PFSK-1 (cell line): ENCODE results near the gene AP1S1.

Source experiments
- FOXP2 ChIP-seq: optimal IDR thresholded peaks from 2 replicates; pipeline ENCODE3; 2011; ENCODE audit warnings: borderline replicate concordance, control low read depth, inconsistent platforms; ENCODE audit not compliant: insufficient read depth; ENCODE audit errors: extremely low read length, extremely low read depth
- POLR2AphosphoS5 ChIP-seq: IDR thresholded peaks from 2 replicates; pipeline ENCODE4 v1.6.1; 2012; ENCODE audit warnings: low read depth, mild to moderate bottlenecking, control low read depth, low read length, moderate library complexity
- SIN3A ChIP-seq: IDR thresholded peaks from 2 replicates; pipeline ENCODE4 v1.6.1; 2012; ENCODE audit warnings: mild to moderate bottlenecking, low read length, moderate library complexity, borderline replicate concordance; ENCODE audit not compliant: insufficient read depth
- TAF1 ChIP-seq: IDR thresholded peaks from 2 replicates; pipeline ENCODE4 v1.6.1; 2012; ENCODE audit warnings: low read length, control low read depth, borderline replicate concordance; ENCODE audit not compliant: insufficient read depth
- TF ChIP-seq, protein P1 (sequence below), 2 experiments: IDR thresholded peaks; 2 replicates each; pipeline versions ENCODE4 v1.6.1 to v1.8.0; 2011 to 2012; ENCODE audit warnings: low read depth in 2 of 2, low read length in 2 of 2, control low read depth in 1 of 2, inconsistent platforms in 1 of 2, mild to moderate bottlenecking in 1 of 2, moderate library complexity in 1 of 2; ENCODE audit not compliant: insufficient read depth in 1 of 2

The AP1S1 gene

DNA sequence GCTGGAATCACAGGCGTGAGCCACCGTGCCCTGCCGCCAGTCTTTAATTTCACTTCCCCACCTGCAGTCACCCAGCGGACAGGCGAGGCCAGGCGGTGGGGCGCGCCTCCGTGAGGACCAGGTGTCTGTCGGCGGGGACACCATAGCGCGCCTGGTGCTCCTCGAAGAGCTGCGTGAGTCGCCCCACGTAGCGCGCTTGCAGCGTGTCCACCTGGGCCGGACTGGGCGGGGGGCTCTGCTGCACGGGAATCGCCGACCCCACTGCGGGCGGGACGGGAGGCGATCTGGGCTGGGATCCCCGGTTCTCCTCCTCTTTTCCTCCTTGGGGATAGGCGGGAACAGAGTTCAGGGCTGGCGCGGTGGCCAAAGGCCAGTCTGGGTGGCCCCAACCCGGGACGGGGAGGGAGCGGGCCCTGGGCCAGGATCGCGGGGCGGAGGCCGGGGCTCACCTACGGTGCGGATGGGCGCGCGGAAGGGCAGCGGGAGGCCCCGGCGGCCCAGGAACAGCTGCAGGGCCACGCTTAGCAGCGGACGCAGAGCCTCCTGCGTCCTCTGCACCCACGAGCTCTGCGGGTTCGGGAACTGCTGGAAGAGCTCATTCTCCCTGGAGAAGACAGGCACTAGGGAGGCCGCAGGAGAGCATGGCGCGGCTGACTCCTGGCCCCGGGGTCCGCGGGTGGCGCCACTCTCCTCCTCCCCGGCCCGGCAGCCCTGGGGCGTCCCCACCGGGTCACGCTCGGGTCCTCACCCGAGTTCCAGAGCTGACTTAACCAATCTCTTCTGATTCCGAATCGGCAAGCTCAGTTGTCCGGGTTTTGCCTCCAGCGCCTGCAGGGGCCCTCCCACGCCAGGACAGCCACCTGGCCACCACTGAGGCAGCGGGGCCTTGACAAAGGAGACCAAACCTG, 47.7 kb downstream of the AP1S1 start:
- no peak for TF ChIP-seq POLR2AphosphoS5
- no peak for TF ChIP-seq SIN3A
- no peak for TF ChIP-seq TAF1
- TF ChIP-seq, protein P1, sequence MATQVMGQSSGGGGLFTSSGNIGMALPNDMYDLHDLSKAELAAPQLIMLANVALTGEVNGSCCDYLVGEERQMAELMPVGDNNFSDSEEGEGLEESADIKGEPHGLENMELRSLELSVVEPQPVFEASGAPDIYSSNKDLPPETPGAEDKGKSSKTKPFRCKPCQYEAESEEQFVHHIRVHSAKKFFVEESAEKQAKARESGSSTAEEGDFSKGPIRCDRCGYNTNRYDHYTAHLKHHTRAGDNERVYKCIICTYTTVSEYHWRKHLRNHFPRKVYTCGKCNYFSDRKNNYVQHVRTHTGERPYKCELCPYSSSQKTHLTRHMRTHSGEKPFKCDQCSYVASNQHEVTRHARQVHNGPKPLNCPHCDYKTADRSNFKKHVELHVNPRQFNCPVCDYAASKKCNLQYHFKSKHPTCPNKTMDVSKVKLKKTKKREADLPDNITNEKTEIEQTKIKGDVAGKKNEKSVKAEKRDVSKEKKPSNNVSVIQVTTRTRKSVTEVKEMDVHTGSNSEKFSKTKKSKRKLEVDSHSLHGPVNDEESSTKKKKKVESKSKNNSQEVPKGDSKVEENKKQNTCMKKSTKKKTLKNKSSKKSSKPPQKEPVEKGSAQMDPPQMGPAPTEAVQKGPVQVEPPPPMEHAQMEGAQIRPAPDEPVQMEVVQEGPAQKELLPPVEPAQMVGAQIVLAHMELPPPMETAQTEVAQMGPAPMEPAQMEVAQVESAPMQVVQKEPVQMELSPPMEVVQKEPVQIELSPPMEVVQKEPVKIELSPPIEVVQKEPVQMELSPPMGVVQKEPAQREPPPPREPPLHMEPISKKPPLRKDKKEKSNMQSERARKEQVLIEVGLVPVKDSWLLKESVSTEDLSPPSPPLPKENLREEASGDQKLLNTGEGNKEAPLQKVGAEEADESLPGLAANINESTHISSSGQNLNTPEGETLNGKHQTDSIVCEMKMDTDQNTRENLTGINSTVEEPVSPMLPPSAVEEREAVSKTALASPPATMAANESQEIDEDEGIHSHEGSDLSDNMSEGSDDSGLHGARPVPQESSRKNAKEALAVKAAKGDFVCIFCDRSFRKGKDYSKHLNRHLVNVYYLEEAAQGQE (IDR thresholded peaks at IDR 0.05; ENCODE audit: insufficient read depth in 1 of 2, low read depth in 2 of 2, low read length in 2 of 2), result no peak
- no peak for TF ChIP-seq FOXP2

- TF ChIP-seq SIN3A, result no peak
- no peak for TF ChIP-seq FOXP2
- TF ChIP-seq, protein P1 (IDR thresholded peaks at IDR 0.05; ENCODE audit: insufficient read depth in 1 of 2, low read depth in 2 of 2, low read length in 2 of 2), result no peak
- TF ChIP-seq TAF1, result no peak
- TF ChIP-seq POLR2AphosphoS5, result no peak
Measured at GRCh38 chr7:101202603-101202918, 48.3 kb downstream of the AP1S1 start.

DNA sequence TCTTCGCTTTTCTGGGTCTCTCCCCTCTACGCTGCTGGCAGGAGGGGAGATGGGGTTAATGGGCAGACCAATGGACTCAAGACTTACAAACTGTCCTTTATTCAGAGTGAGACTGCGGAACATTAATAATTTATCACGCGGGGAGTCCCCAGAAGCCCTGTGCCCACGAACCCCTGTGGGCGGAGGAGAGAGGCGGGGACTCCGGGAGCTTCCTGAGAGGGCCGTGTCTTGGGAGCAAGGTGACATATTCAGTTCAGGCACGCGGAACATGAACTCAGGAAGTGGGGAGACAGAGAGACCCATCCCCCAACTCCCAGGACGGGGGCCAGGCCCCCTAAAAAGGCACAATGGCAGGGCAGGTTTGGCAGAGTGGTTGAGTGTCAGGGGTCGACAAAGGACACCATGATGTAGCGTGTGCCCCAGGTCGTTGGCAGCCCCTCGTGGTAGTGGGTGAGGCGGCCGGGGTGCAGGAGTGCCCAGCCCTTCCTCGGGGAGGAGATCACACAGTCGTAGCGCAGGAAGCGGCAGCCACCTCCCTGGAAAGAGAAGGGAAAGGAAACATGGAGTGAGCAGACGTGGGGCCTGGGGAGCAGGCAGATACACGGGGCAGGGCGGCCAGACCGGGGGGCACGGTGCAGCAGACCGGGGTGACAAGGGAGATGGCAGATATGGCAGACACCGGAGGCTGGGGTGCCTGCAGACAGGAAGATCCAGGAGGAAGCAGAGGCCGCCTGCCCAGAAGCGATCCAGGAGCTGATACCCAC, 51.8 kb downstream of the AP1S1 start:
- TF ChIP-seq FOXP2, result no peak
- TF ChIP-seq SIN3A, result no peak
- no peak for TF ChIP-seq TAF1
- TF ChIP-seq, protein P1 (IDR thresholded peaks at IDR 0.05; ENCODE audit: insufficient read depth in 1 of 2, low read depth in 2 of 2, low read length in 2 of 2), result no peak

DNA sequence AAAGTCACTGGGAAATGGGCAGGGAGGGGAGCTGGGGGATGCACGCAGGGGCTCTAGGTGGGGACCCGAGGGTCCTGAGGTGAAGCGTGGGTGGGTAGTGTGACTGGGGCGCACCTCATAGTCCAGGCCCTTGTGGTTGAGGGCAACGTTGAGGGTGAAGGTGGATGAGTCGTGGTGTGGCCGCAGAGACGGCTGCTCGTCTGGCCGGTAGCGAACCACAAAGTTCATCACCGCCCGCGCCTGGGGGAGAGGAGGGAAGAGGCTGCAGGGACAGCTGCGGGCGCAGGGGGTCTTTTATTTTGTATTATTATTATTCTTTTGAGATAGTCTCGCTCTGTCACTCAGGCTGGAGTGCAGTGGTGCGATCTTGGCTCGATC, 52.4 kb downstream of the AP1S1 start:
- TF ChIP-seq TAF1, result no peak
- TF ChIP-seq FOXP2, result no peak
- no peak for TF ChIP-seq SIN3A
- no peak for TF ChIP-seq POLR2AphosphoS5
- TF ChIP-seq, protein P1 (IDR thresholded peaks at IDR 0.05; ENCODE audit: insufficient read depth in 1 of 2, low read depth in 2 of 2, low read length in 2 of 2), result no peak

DNA sequence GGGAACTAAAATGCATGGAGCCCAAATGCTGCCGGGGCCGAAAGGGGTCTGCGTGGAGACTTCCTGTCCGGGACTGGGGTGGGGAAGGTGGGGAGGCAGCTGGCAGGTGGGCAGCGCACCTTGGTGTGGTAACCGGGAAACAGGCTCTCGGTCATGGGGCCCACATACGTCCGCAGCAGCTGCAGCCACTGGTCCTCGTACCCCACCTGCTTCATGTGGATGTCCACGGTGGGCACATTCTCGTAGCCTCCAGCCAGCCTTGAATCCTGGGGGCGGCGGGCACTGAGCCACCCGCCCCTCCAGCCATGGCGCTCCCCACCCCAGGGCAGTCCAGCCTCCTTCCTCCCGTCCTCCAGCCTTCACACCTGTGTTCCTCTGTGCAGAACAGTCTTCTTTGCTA, 53.2 kb downstream of the AP1S1 start:
- TF ChIP-seq SIN3A (no peak), TAF1 (no peak), POLR2AphosphoS5 (no peak; the same call in 1 of the 2 replicates), FOXP2 (no peak)
- TF ChIP-seq, protein P1 (IDR thresholded peaks at IDR 0.05; ENCODE audit: insufficient read depth in 1 of 2, low read depth in 2 of 2, low read length in 2 of 2), result no peak
